Mucosa of rectum (tissue), 2 donors: ENCODE measurements around the gene NXPH2.

Source experiments
- H3K27ac ChIP-seq, 2 donors: one replicate each; pipeline ENCODE4 v1.7.0; 2013; ENCODE audit warnings: inconsistent platforms in 2 of 2, low read depth in 2 of 2, low read length in 2 of 2
- H3K27me3 ChIP-seq, 2 donors: one replicate each; pipeline ENCODE4 v1.7.0; 2013; ENCODE audit warnings: low read length in 2 of 2; ENCODE audit not compliant: control insufficient read depth in 2 of 2, insufficient read depth in 2 of 2
- H3K36me3 ChIP-seq, 2 donors: one replicate each; pipeline ENCODE4 v1.7.0; 2013; ENCODE audit warnings: low read length in 2 of 2; ENCODE audit not compliant: control insufficient read depth in 2 of 2, insufficient read depth in 2 of 2
- H3K4me1 ChIP-seq, 2 donors: one replicate each; pipeline ENCODE4 v1.7.0; 2013; ENCODE audit warnings: low read length in 2 of 2, mild to moderate bottlenecking in 1 of 2; ENCODE audit not compliant: control insufficient read depth in 2 of 2, insufficient read depth in 2 of 2
- H3K4me3 ChIP-seq, 2 donors: one replicate each; pipeline ENCODE4 v1.7.0; 2013; ENCODE audit warnings: low read length in 2 of 2
- H3K9ac ChIP-seq, 2 donors: one replicate each; pipeline ENCODE4 v1.7.0; 2013; ENCODE audit warnings: low read length in 2 of 2, low read depth in 1 of 2, mild to moderate bottlenecking in 1 of 2
- H3K9me3 ChIP-seq, 2 donors: one replicate each; pipeline ENCODE4 v1.7.0; 2013; ENCODE audit warnings: low read length in 2 of 2; ENCODE audit not compliant: control insufficient read depth in 2 of 2
- donor health status: healthy.
- donor health status: Normal muscosa, but diverticular disease.

Gene NXPH2

DNA sequence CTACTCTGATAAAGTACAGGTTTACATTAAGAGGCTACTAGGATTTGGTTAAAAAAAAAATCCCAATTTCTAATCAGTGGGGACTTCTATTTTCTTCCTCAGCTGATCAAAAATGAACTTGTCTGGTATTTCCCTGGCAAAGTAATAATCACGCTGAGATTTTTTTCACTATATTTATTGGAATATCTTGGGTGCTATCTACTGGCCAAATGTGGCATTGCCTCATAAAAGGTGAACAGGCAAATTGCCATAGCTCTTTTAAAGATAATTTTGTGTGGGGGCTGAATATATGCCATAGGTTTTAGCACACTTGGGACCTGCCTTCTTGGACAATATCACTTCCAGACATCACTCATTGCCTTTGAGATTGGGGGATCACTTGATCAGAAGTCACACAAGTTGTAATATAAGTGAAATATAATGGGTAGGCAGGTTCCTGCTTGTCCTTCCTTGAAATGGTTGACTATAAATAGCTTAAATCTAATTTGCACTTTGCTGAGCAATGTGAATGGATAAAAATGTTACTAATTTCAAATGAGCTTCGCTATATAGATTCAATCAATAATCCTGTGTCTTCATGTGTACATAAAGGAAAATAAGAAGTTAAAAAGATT, 7.0 kb upstream of the NXPH2 start:
- Histone ChIP-seq H3K36me3 (no peaks in the 10 kb centered on the region), H3K9ac (no peak overlapping the region), H3K27me3 (peaks cover 3 to 5% of the 10 kb centered on the region in 2 donors), H3K4me3 (no peak overlapping the region), H3K27ac (no peak overlapping the region), H3K9me3 (no peaks in the 10 kb centered on the region), H3K4me1 (no peaks in the 10 kb centered on the region)

DNA sequence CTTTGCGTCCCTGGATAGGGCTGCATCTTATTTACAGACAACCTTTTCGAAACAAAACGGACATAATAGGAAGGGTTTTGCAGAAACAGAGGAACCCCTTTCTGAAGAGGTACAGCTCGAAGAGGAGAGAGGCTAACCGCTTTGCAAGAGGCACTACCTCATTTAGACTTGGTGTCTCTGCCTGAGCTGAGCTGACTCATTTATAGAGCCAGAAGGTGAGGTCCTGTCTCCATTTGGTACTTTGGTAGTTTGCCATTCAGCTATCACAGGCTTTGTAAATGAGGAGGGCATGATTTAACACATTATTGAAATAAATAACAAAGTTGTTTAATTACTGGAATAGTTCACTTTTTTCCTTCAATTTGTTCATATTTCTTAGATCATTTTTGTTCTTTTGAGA, 2.2 kb upstream of the NXPH2 start:
- H3K9ac ChIP-seq: no peak overlapping the region
- H3K36me3 ChIP-seq: no peaks in the 10 kb centered on the region
- H3K27ac ChIP-seq: no peak overlapping the region
- no peak overlapping the region for H3K4me3 ChIP-seq
- no peaks in the 10 kb centered on the region for H3K9me3 ChIP-seq
- H3K27me3 ChIP-seq: peaks cover 13 to 38% of the 10 kb centered on the region in 2 donors
- H3K4me1 ChIP-seq: no peaks in the 10 kb centered on the region

DNA sequence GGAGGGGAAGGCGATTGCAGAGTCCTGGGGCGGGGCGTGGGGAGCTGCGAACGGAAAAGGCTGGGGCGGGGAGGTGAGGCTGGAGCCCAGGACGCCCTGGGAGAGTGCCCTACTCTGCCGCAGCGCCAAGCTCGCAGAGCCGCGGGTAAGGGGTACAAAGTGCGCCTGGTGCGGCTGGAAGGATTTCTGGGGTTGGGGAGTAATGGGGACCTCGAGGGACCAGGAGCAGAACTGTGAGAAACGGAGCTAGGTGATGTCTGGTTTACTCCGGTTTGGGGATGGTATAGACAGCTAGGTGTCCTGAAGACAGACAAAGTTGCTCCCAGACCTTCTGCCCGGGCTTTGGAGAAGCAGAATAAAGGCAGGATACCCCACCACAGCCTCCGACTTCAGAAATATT, 718 bp upstream of the NXPH2 start:
- Histone ChIP-seq H3K9me3 (no peaks in the 10 kb centered on the region), H3K4me1 (no peaks in the 10 kb centered on the region), H3K4me3 (no peak overlapping the region), H3K9ac (no peak overlapping the region), H3K27ac (no peak overlapping the region), H3K27me3 (peaks cover 13 to 38% of the 10 kb centered on the region in 2 donors), H3K36me3 (no peaks in the 10 kb centered on the region)

DNA sequence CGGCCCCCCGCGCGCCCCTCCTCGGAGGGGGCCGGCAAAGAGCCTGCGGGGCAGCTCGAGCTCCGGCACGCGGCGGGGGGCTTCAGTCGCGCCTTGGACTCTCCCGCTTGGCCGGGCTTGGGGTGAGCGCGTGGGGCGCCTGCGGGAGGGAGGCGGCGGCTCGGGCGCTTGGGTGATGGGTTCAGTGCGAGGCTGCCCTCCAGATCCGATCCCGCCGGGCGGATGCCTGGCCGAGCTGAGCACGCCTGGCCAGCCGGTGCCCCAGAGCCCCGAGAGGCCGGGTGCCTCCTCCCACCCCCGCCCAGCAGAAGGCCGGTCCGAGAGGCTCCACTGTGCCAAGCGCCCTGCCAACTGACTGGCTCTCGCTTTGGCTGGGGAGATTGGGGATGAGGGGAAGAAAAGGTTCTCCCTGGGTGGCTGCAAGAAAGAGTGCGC, 273 bp upstream of the NXPH2 start:
- H3K9me3 ChIP-seq: no peaks in the 10 kb centered on the region
- no peaks in the 10 kb centered on the region for H3K4me1 ChIP-seq
- no peak overlapping the region for H3K4me3 ChIP-seq
- H3K9ac ChIP-seq: no peak overlapping the region
- no peaks in the 10 kb centered on the region for H3K36me3 ChIP-seq
- H3K27ac ChIP-seq: no peak overlapping the region
- peaks cover 13 to 38% of the 10 kb centered on the region in 2 donors for H3K27me3 ChIP-seq

DNA sequence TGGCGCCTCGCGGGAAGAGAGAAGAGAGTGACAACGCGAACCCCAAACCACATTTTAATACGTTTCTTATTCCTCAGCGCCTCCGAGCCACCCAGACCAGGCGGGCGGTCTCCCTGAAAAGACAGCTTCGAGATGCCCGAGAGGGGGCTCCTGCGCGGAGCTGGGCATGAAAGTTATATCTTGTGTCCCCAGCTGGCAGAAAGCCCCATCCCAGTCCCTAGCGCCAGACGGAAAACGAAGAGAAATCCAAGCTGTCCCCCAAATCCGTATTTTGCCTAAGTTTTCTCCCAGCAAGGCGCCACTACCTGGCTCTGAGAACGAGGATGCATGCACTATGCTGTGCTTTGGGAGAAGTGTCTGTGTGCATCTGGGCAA, 797 bp downstream of the NXPH2 start:
- peak overlapping the region in 1 of 2 donors; percentile 28 for H3K4me3 ChIP-seq
- no peaks in the 10 kb centered on the region for H3K36me3 ChIP-seq
- H3K9me3 ChIP-seq: no peaks in the 10 kb centered on the region
- no peak overlapping the region for H3K9ac ChIP-seq
- peaks cover 13 to 38% of the 10 kb centered on the region in 2 donors for H3K27me3 ChIP-seq
- no peaks in the 10 kb centered on the region for H3K4me1 ChIP-seq
- H3K27ac ChIP-seq: no peak overlapping the region

- no peak overlapping the region for H3K27ac ChIP-seq
- H3K36me3 ChIP-seq: no peaks in the 10 kb centered on the region
- H3K4me3 ChIP-seq: no peak overlapping the region
- H3K9me3 ChIP-seq: no peaks in the 10 kb centered on the region
- no peaks in the 10 kb centered on the region for H3K4me1 ChIP-seq
- H3K27me3 ChIP-seq: peaks cover 13 to 35% of the 10 kb centered on the region in 2 donors
- H3K9ac ChIP-seq: no peak overlapping the region
These were observed 2.2 kb downstream of the NXPH2 start for GRCh38 chr2:138777996-138778395.

DNA sequence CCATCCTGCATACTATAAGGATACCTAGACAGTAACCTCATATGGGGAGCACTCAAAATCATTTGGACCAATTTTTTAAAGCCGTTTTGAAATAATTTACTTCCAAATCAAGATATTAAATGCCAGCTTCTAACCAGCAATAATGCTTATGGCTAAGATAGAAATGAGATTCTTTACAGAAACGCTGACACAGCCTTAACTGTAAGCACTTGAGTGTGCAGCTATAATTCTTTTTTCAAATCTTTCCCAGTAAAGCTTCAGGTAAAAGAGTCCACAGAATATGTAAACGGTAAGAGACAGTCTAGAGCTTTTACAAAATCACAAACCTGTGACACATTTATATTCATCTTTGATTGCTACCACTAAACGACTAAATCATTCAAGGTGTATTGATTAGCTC, 4.5 kb downstream of the NXPH2 start:
- no peak overlapping the region for H3K27ac ChIP-seq
- H3K9ac ChIP-seq: no peak overlapping the region
- H3K9me3 ChIP-seq: no peaks in the 10 kb centered on the region
- H3K4me3 ChIP-seq: no peak overlapping the region
- no peaks in the 10 kb centered on the region for H3K4me1 ChIP-seq
- no peaks in the 10 kb centered on the region for H3K36me3 ChIP-seq
- peaks cover 10 to 19% of the 10 kb centered on the region in 2 donors for H3K27me3 ChIP-seq

GRCh38 chr2:138771534-138771933, 8.7 kb downstream of the NXPH2 start:
- no peak overlapping the region for H3K27ac ChIP-seq
- no peaks in the 10 kb centered on the region for H3K27me3 ChIP-seq
- no peaks in the 10 kb centered on the region for H3K36me3 ChIP-seq
- no peak overlapping the region for H3K9ac ChIP-seq
- no peaks in the 10 kb centered on the region for H3K4me1 ChIP-seq
- H3K4me3 ChIP-seq: no peak overlapping the region
- no peaks in the 10 kb centered on the region for H3K9me3 ChIP-seq

DNA sequence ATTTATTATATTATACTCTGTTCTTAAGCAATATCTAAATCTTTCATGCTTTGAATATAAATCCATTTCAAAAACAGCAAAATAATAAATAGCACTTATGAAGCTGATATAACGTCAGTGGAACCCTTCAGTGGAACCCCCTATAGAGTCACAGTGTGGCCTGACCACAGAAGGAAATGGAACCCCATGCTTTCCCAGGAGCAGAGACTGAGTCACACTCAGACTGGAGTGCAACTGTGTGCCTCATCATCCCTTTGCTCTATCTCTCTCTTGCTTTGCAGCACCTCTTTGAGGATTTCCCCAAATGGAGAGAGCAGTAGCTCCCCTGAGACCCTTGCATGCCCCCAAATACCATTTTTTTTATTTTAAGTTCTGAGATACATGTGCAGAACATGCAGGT, 13.1 kb downstream of the NXPH2 start:
- Histone ChIP-seq H3K9ac (no peak overlapping the region), H3K27ac (no peak overlapping the region), H3K9me3 (no peaks in the 10 kb centered on the region), H3K4me3 (no peak overlapping the region), H3K27me3 (no peaks in the 10 kb centered on the region), H3K36me3 (no peaks in the 10 kb centered on the region), H3K4me1 (no peaks in the 10 kb centered on the region)

- H3K9me3 ChIP-seq: no peaks in the 10 kb centered on the region
- no peaks in the 10 kb centered on the region for H3K4me1 ChIP-seq
- H3K4me3 ChIP-seq: no peak overlapping the region
- no peak overlapping the region for H3K27ac ChIP-seq
- H3K36me3 ChIP-seq: no peaks in the 10 kb centered on the region
- H3K9ac ChIP-seq: no peak overlapping the region
- no peaks in the 10 kb centered on the region for H3K27me3 ChIP-seq
These were observed 13.7 kb downstream of the NXPH2 start for GRCh38 chr2:138766464-138766863.

- no peak overlapping the region for H3K4me3 ChIP-seq
- H3K27me3 ChIP-seq: no peaks in the 10 kb centered on the region
- H3K9me3 ChIP-seq: no peaks in the 10 kb centered on the region
- H3K27ac ChIP-seq: no peak overlapping the region
- no peaks in the 10 kb centered on the region for H3K36me3 ChIP-seq
- H3K9ac ChIP-seq: no peak overlapping the region
- H3K4me1 ChIP-seq: no peaks in the 10 kb centered on the region
These were observed 16.2 kb downstream of the NXPH2 start for GRCh38 chr2:138763971-138764370.
